Ishikawa (cell line): ENCODE measurements around the gene EAF1.

ENCODE experiments used
- CEBPB ChIP-seq: IDR thresholded peaks from 2 replicates; pipeline ENCODE4 v1.6.1; 2012
- CREB1 ChIP-seq: IDR thresholded peaks from 2 replicates; pipeline ENCODE4 v1.6.1; 2012; ENCODE audit warnings: low read depth
- EGR1 ChIP-seq: IDR thresholded peaks from 2 replicates; pipeline ENCODE4 v1.6.1; 2012
- EP300 ChIP-seq: IDR thresholded peaks from 2 replicates; pipeline ENCODE4 v1.6.1; 2012; ENCODE audit warnings: borderline replicate concordance
- FOXM1 ChIP-seq: IDR thresholded peaks from 2 replicates; pipeline ENCODE4 v1.6.1; 2012; ENCODE audit warnings: low read depth, borderline replicate concordance
- NFIC ChIP-seq: IDR thresholded peaks from 2 replicates; pipeline ENCODE4 v1.6.1; 2012
- RAD21 ChIP-seq: IDR thresholded peaks from 2 replicates; pipeline ENCODE4 v1.6.1; 2012; ENCODE audit warnings: low read depth
- TAF1 ChIP-seq: IDR thresholded peaks from 2 replicates; pipeline ENCODE4 v1.6.1; 2012; ENCODE audit warnings: low read depth, mild to moderate bottlenecking
- TCF12 ChIP-seq: IDR thresholded peaks from 2 replicates; pipeline ENCODE4 v1.6.1; 2012; ENCODE audit warnings: low read depth
- TEAD4 ChIP-seq: IDR thresholded peaks from 2 replicates; pipeline ENCODE4 v1.6.1; 2012
- YY1 ChIP-seq: IDR thresholded peaks from 2 replicates; pipeline ENCODE4 v1.6.1; 2012; ENCODE audit warnings: low read depth
- ZBTB7A ChIP-seq: IDR thresholded peaks from 2 replicates; pipeline ENCODE4 v1.6.1; 2012; ENCODE audit warnings: low read depth
- TF ChIP-seq, protein P1 (sequence below): IDR thresholded peaks from 2 replicates; pipeline ENCODE4 v1.6.1; 2012
- TF ChIP-seq, protein P2 (sequence below): IDR thresholded peaks from 2 replicates; pipeline ENCODE4 v1.6.1; 2012
- TF ChIP-seq, protein P3 (sequence below): IDR thresholded peaks from 2 replicates; pipeline ENCODE4 v1.6.1; 2012; ENCODE audit warnings: low read depth, mild to moderate bottlenecking

The EAF1 gene

DNA sequence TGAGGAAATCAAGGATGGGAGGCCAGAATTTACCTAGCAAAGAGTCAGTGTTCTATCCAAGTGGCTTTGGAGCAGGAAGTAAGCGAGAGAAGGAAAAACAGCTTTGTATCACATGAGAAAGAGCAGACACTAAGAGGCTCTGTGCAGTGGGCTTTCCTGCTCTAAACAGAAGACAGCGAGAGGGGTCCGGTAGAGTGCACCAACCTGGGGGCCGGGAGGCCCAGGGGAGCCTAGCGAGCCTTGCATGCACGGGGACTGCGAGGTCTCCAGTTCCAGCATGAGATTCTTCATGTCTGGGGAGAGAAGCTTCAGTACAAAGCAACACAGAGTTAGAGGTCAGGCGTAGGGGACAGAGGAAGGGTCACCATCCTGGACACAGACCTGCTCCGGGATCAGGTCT is 60.6 kb downstream of the EAF1 start:
- TF ChIP-seq, protein P1, sequence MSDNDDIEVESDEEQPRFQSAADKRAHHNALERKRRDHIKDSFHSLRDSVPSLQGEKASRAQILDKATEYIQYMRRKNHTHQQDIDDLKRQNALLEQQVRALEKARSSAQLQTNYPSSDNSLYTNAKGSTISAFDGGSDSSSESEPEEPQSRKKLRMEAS = no peak

DNA sequence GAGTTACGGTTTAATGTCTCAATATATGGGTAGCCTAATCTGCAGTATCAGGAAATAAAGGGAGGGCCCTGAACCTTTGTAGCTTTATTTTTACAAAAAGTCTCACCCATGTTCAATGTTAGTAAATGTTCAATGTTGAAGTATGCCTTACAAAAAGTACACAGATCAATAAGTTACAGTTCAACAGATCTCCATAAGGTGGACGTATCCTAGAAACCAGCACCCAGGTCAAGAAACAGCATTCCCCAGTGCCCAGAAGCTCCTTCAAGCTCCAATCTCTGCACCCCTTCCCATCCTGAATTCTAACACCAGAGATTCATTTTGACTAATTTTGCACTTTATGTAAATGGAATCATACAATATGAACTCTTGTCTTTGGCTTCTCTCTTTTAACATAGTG is 62.8 kb downstream of the EAF1 start:
- TF ChIP-seq EP300 (no peak), TEAD4 (no peak), TCF12 (no peak), CREB1 (no peak), EGR1 (no peak), FOXM1 (no peak)
- TF ChIP-seq, protein P1 = no peak
- TF ChIP-seq, protein P2, sequence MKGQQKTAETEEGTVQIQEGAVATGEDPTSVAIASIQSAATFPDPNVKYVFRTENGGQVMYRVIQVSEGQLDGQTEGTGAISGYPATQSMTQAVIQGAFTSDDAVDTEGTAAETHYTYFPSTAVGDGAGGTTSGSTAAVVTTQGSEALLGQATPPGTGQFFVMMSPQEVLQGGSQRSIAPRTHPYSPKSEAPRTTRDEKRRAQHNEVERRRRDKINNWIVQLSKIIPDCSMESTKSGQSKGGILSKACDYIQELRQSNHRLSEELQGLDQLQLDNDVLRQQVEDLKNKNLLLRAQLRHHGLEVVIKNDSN = no peak

DNA sequence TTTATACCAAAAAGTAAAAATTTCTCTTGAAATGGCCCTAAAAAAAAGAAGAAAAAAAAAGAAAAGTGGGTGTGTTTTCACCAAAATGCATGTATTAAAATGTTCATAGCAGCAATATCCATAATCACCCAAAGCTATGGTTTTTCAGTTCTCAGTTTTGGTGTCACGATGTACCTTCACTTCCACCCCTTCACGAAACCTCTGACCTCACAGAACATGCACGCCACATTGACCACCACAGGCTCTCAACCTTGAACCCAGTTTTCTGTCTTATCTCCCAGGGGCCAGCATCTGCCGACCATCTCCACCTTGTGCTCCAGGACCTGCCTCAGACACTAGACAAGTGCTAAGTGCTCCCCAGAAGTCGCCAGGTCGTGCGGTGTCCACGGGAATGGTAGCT is 63.7 kb downstream of the EAF1 start:
- no peak for TF ChIP-seq RAD21
- no peak for TF ChIP-seq CREB1
- TF ChIP-seq, protein P3, sequence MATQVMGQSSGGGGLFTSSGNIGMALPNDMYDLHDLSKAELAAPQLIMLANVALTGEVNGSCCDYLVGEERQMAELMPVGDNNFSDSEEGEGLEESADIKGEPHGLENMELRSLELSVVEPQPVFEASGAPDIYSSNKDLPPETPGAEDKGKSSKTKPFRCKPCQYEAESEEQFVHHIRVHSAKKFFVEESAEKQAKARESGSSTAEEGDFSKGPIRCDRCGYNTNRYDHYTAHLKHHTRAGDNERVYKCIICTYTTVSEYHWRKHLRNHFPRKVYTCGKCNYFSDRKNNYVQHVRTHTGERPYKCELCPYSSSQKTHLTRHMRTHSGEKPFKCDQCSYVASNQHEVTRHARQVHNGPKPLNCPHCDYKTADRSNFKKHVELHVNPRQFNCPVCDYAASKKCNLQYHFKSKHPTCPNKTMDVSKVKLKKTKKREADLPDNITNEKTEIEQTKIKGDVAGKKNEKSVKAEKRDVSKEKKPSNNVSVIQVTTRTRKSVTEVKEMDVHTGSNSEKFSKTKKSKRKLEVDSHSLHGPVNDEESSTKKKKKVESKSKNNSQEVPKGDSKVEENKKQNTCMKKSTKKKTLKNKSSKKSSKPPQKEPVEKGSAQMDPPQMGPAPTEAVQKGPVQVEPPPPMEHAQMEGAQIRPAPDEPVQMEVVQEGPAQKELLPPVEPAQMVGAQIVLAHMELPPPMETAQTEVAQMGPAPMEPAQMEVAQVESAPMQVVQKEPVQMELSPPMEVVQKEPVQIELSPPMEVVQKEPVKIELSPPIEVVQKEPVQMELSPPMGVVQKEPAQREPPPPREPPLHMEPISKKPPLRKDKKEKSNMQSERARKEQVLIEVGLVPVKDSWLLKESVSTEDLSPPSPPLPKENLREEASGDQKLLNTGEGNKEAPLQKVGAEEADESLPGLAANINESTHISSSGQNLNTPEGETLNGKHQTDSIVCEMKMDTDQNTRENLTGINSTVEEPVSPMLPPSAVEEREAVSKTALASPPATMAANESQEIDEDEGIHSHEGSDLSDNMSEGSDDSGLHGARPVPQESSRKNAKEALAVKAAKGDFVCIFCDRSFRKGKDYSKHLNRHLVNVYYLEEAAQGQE = no peak
- TF ChIP-seq ZBTB7A = no peak
- no peak for TF ChIP-seq TAF1
- no peak for TF ChIP-seq CEBPB
- no peak for TF ChIP-seq EGR1
- TF ChIP-seq FOXM1 = no peak
- TF ChIP-seq, protein P2 = no peak
- no peak for TF ChIP-seq NFIC
- TF ChIP-seq TCF12 = no peak
- TF ChIP-seq YY1 = no peak
- no peak for TF ChIP-seq TEAD4
- TF ChIP-seq, protein P1 = no peak
